GM11168 (cell line): ENCODE results near the gene PNMA8C.
"Not testable (repeated sequence)": the region's sequence is repeated elsewhere in the genome, so short reads cannot be mapped to it uniquely, and the experiment has no call there.

Experiments
- in situ Hi-C: fragments of 300-500 bp; cut with MboI; formaldehyde crosslinking; loops from one replicate; pipeline ENCODE4 v1.12.0; 2022; ENCODE audit warnings: low sequenced_read_pairs; ENCODE audit not compliant: unreplicated experiment

Gene PNMA8C

DNA sequence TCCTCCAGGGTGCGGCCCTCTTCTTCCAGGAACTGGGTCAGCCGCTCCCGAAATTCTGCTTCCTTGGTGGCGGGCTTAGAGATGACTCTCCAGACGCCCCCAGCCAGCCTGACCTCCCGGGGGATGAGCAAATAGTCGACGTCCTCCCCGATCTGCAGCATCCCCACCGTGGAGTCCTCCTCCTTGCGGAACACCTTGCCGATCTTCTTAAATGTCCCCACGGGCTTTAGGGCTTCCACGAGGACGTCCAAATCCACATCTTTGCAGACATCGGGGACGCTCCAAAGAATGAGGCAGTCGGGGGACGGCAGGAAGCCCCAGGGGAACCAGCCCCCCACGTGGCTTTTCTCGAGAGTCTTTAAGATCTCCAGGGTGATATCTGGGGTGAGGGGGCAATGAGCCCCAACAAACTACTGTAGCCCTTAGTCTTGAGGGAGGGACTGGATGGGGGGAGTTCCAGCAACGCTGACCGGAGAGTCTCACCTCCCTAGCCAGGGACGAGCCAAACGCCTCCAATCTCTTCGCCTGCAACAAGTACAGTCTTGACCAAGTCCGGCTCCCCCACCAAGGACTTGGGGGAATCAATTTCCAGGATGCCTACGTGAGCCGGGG is 16.0 kb downstream of the PNMA8C start:
- in situ Hi-C loops = no loop called here

DNA sequence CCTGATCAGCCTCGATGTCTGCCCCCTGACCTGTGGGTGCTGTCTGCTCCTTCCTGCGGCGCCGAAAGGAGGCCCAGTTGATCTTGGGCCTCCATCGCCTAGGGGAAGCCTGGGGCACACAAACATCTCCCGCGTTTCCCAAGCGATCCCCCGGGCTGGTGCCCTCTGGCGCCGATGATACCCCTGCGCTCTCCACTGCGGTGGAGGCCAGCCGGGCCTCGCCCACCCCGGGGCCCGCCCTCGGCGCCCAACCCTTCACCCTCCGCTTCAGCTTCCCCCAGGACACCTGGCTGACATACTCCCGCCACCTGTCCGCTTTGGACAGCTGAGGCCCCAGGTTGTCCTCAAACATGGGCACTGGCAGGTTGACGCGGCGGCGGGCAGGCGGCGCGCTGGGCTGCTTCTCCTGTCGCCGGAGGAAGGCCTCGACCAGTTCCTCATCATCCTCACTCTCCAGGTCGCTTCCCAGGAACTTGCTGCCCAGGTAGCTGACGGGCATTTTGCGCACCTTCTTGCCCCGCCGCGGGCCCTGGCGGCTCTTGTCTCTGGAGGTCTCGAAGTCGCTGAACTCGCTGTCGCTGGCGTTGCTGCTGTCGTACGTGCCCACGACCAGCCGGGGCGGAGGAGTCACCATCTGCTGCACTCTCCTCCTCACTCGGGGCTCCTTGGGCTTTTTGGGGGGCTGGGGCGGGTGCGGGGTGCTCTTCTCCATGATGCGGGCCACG is 16.6 kb downstream of the PNMA8C start:
- in situ Hi-C loops = no loop called here

DNA sequence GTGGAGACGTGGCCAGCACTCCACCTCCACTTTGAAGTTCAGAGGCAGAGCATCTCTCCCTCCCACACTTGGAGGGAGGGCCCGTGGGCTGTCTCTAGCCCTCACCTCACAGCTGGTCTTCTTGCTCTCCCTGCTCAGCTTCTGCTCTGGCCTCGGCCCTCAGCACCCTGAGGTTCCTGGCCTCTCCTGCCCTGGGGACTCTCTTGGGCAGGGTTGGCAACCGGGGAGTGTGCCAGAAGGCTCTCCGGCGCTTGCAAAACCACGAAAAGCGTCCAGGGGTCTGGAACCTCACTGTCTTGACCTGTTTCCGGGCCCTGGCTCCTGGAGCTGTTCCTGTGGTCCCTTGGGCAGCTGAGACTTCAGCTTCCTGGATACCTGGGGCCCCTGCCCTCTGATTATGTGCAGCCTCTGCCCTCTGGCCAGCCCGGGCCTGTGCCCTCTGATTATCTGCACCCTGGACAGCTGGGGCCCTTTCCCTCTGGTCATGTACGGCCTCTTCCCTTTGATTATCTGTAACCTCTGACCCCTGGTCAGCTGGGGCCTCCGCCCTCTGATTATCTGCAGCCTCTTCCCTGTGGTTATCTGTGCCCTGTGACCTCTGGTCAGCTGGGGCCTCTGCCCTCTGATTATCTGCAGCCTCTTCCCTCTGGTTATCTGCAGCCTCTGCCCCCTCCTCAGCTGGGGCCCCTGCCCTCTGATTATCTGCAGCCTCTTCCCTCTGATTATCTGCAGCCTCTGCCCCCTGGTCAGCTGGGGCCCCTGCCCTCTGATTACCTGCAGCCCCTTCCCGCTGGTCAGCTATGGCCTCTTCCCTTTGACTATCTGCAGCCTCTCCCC is 17.4 kb downstream of the PNMA8C start:
- in situ Hi-C loops = no loop called here

DNA sequence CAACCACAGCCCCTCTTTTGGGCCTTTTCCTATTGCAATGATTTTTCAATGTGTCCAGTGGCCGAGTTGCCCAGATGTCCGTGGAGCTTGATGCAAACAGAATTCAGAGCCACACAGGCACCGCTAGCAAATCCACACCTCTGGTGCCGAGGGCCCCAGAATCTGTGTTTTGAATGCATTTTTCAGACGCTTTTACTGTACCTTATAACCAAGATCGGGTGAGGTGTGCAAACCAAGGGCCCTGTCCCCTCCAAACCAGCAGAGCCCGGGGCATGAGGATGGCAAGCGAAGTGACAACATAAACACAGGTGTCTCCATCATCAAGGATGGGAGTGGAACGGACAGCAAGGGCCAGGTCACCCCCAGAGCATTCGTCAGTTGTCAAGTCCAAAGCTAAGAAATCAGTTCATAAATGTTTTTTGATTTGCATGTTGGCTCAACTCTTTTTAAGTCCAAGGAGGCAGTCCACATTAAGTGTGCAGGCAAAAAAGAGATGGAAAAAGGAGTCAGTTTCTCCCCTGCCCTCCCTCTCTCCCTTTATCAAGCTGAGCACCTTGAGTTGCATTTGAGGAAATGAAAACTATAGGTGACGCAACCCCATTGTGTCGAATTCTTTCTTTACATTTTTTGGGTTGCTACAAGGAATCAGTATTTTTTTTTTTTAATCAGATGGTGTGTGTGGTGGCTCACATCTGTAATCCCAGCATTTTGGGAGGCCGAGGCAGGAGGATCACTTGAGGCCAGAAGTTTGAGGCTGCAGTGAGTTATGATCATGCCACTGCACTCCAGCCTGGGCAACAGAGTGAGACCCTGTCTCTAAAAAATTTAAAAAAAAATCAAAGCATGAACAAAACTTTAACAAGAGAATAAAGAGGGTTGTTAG is 18.3 kb downstream of the PNMA8C start:
- in situ Hi-C loops = no loop called here

DNA sequence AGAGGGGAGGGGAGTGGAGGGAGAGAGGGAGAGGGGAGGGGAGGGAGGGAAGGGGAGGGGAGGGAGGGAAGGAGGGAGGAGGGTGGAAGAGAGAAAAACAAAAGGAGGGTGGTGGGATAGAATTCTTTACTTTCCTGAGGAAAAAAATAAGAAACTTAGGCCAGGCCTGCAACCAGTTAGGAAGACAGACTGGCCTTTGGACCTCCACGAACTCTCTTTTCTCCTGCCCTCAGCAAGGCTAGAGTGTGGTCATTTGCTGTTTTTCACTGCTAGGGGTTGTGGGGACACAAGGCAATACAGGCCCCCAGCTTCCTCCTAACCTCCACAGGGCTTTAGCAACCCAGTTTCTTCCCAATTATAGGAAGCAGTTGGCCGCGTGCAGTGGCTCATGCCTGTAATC is 19.5 kb downstream of the PNMA8C start:
- in situ Hi-C loops = no loop called here

DNA sequence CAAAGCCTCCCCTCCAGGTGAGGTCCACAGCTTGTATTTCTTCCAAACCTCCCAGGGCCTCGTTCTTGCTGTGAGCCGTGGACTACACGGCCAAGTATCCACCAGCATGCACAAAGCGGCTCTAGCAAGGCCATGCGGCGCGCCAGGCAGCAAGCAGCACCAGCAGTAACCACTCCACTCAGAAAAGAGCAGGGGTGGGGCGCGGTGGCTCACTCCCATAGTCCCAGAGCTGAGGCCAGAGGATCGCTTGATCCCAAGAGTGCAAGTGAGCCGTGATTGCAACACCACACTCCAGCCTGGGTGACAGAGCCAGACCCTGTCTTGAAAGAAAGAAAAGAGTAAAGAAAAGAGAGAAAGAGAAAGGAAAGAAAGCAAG is 20.1 kb downstream of the PNMA8C start:
- in situ Hi-C loops = no loop called here

DNA sequence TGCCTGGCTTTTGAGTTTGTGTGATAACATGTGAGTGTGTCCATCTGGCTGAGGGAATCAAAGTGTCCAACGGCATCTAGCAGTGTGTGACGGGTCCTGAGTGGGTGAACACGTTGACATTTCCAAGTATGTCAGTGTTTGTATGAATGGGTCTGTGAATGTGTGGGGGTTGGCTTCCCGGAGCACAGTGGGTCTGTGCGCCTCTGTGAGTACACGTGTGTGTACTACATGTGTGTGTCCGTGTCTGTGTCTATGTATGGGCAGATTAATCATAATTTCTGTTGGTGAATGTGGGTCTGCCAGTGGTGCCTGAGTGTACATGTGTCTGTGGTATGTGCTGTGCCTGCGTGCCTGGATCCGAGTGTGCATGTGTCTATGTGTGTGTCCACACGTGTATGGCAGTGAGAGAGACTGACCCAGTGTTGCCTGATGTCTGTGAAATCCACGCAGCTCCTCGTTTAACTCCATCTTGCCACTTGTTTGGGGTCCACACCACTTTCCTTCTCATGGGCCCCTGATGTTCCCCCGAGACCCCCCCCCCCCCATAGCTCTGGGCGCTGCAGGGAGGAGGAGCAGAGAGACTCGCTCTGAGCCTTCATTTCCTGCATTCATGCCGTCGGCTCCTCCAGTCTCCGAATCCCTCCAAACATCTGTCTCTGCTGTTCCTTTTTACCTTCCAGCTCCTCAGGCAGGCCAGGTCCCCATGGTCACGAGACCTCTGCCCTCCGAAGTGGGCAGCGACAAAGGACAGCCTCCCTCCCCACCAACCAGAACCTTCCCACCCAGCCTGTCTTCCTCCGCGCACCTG is 20.7 kb downstream of the PNMA8C start:
- in situ Hi-C loops = no loop called here

DNA sequence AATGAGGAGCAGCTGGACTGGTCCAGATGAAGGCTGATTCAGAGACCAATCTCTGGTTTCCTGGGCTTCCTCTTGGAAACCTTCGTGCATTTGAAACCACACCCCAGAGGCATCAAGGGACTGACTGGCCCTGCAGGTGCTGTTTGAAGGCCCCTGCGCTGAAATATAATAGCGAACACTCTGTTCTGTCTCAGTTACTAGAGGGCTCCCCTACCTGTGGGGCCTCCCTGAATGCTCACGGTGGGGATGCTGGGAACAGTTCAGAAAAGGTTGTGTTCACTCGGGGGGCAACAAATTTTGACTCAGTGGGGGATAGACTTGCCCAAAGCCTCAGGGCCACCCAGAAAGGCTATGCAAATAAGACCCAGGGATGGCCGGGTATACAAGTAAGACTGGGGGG is 21.8 kb downstream of the PNMA8C start:
- in situ Hi-C loops = no loop called here

DNA sequence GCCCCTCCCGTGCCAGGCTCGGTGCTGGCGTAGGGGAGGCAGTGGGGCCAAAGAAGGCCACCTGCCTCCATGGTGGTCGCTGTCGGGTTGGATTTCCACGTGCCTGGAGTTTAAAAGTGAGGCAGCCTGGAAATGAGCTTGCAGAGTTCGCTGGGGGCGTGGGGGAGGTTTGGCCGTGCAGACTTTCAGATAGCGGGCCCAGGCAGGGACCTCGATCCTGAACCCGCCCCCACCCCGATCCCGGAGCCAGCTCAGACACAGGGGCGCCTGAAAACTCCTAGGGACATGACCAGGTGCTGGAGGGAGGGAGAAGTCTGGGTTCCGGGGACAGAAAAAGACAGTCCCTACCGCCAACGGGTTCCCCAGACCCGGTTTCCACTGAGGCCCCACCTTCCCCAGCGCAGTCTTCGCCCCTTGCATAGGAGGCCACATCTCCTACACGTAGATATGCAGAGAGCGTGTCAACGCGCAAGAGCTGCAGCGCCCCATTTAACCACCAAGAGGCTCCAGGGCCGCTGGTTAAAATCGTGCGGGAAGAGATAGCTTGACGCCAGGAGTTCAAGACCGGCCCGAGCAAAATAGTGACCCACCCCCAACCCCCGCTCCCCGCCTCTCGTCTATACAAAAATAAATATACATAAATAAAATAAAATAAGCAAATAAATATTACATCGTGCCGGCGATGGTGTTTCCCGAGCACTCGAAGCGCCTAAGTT is 23.8 kb downstream of the PNMA8C start:
- in situ Hi-C loops = loop anchor here (5.0 kb wide), 1 partner anchor 82 kb away; no protein-coding TSS in a partner anchor

DNA sequence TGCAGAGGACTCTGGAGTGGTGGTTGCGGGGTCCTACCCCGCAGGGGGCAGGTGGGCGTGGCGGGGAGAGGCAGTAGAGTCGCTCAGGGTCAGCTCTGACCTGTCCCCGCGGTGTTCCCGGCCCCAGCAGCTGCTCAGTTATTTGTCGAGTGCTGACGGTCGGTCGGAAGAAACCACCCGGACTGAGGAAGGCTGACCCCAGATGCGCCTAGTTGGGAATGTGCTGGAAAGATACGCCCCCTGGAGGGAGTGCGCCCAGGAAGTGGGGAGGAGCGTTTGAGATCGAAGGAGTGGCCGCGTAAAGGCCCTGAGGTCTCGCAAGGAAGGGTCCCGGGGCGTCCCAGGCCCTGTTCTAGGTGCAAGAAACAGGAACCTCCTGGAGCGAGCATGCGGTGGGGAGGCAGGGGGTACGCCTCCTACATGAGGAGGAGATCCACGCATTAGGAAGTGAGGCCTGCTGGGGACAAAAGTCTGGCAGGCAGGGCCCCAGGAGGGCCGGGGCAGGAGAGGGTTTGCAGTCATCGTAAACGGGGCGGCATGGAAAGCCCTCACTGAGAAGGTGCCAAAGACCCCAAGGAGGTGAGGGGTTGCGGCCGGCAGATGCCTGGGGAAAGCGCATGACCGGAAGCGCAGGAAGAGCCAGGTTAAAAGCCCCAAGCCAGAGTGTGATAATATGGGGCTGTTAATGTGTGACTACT is 24.5 kb downstream of the PNMA8C start:
- in situ Hi-C loops = loop anchor here (5.0 kb wide), 1 partner anchor 83 kb away; no protein-coding TSS in a partner anchor

DNA sequence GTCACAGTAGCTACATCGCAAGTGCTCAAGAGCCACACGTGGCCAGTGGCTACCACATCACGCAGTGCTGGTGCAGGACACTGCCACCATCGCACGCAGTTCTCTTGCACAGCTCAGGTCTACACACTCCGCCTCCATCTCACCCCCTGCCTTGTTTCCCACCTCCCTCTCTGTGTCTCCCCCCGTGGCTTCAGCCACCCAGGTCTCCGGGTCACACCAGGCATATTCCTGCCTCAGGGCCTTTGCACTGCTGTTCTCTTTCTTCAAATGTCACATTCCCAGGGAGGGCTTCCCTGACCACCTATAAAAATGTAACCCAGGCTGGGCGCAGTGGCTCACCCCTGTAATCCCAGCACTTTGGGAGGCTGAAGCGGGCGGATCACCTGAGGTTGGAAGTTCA is 26.0 kb downstream of the PNMA8C start:
- in situ Hi-C loops = loop anchor here (5.0 kb wide), 1 partner anchor 85 kb away; no protein-coding TSS in a partner anchor

DNA sequence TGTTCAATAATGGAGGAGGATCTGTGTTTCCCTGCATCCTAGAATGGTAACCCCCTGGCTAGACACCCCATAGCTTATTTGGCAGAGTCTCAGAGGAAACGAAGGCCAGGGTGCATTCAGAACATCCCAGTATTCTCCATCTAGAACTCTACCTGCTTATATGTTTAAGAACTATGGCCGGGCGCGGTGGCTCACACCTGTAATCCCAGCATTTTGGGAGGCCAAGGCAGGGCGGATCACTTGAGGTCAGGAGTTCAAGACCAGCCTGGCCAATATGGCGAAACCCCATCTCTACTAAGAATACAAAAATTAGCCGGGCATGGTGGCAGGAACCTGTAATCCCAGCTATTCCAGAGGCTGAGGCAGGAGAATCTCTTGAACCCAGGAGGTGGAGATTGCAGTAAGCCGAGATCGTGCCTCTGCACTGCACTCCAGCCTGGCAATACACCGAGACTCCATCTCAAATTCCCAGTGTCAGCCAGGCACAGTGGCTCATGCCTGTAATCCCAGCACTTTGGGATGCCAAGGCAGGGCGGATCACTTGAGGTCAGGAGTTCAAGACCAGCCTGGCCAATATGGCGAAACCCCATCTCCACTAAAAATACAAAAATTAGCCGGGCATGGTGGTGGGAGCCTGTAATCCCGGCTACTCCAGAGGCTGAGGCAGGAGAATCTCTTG is 30.8 kb downstream of the PNMA8C start:
- in situ Hi-C loops = not testable (repeated sequence)

DNA sequence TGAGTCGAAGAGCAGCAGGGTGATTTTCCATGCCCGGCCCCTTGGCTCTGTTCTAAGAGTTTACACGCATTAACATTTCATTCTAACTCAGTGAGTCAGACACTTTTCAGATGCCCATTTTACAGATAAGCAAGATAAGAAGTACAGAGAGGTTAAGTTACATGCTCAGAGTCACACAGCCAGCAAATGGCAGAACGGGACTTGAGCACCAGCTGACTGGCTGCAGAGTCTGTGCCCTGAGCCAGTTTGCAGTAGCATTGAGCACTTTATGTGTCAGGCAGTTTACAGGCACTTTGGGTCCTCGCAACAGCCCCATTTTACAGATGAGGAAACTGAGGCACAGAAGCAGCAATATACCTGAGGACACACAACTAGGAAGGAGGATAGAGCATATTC is 34.3 kb downstream of the PNMA8C start:
- in situ Hi-C loops = no loop called here

DNA sequence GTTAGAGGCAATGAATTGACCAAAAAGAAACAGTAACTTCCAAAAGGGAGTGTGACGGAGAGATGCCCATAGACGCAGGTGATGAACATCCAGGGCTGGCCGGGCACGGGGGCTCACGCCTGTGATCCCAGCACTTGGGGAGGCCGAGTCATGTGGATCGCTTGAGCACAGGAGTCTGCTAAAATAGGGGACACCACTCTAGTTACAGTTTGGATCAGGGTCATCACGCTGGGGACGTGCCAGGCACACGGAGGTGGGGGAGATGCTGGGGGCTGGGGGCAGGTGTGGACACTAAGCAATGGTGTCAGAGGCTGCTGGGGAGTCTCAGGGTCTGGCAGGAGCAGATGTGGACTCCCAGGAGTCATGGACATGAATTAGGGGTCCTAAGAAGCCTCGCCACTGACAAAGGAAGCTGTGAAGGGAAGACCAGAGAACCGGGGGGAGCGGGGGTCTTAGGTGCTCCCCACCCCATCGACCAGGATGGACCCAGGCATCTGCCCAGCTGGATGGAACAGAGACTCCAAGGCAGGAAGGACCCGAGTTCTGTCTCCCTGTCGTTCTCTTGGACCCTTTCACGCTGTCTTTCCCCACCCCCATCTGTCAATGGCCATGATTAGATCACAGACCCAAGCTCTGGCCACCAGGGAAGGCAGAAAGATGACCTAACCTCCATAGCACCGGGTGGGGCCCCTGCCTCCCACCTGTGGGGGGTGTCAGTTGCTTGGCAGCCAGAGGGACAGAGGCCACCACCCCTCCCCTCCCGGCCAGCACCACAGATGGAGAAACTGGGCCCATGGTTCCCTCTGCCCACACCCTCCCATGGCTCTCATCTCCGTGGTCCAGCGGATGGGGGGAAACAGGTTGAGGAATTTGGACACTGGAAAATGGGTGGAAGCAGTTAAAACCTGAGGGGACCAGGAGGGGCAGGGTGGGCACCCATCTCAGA is 35.0 kb downstream of the PNMA8C start:
- in situ Hi-C loops = no loop called here

DNA sequence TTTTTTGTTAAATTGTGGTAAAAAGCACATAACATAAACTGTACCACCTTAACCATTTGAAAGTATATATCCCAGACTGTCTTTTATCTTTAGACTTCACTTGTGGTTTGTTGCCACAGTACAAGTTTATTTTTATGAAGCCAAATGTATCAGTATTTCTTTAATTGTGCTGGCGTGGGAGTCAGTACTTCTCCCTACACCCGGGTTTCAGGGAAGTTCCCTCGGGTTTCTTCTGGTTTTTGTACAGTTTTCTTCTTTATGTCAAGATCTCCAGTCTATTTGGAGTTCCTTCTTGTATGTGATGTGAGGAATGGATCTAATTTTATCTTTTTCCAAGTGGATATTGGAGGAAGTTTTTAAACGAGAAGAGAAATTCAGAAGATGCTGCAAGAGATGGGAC is 35.9 kb downstream of the PNMA8C start:
- in situ Hi-C loops = no loop called here

DNA sequence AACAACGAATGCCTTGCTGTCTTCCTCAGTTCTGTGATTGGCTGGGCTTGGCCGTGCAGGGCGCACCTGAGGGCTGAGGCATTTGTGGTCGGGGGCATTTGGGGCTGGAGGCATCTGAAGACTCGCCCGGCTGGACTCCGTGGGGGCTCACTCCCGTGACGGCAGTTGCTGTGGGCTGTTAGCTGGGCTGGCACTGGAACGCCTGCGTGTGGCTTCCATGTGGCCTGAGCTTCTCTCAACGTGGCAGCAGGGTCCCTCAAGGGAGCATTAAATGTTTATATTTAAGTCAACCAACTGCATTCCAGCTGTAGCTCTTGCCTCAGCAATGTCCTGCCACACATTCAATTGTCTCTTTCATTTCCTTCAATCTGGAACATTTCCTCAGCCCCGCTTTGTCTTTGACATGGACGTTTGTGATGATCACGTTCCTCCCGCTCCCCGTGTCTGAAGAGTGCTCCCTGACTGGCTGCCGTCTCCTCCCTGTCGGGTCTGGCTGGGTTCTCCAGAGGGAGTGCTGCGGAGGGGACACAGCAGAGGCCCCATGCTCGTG is 36.4 kb downstream of the PNMA8C start:
- in situ Hi-C loops = no loop called here
